22Rv1 (cell line): Measurements from ENCODE around the gene ISCA1.
"Not testable (repeated sequence)": the region's sequence is repeated elsewhere in the genome, so short reads cannot be mapped to it uniquely, and the experiment has no call there.

Source experiments
- H3K27ac ChIP-seq: fragments of 450-650 bp; 2 replicates; pipeline ENCODE4 v1.5.1; 2017
- CTCF ChIP-seq: fragments of 450-650 bp; IDR thresholded peaks from 2 replicates; pipeline ENCODE4 v1.5.1; 2017; ENCODE audit warnings: mild to moderate bottlenecking
- ZFX ChIP-seq: fragments of 450-650 bp; IDR thresholded peaks from 2 replicates; pipeline ENCODE4 v1.6.1; 2017; ENCODE audit warnings: antibody characterized with exemption, borderline replicate concordance

The ISCA1 gene

GRCh38 chr9:86301686-86302085 is 19.3 kb upstream of the ISCA1 start:
- H3K27ac ChIP-seq = no peak overlapping the region
- TF ChIP-seq CTCF (no peak), ZFX (no peak)

- TF ChIP-seq CTCF = no peak
- TF ChIP-seq ZFX = no peak
- H3K27ac ChIP-seq = no peak overlapping the region
Observed at GRCh38 chr9:86300701-86301100, 18.4 kb upstream of the ISCA1 start.

GRCh38 chr9:86298873-86299272 is 16.5 kb upstream of the ISCA1 start:
- TF ChIP-seq CTCF (no peak), ZFX (no peak)
- H3K27ac ChIP-seq = no peak overlapping the region

- H3K27ac ChIP-seq = not testable (repeated sequence)
Observed at GRCh38 chr9:86290341-86290740, 8.0 kb upstream of the ISCA1 start.

GRCh38 chr9:86288499-86289198 is 6.3 kb upstream of the ISCA1 start:
- H3K27ac ChIP-seq = no peak overlapping the region
- no peak for TF ChIP-seq CTCF
- TF ChIP-seq ZFX = no peak

- TF ChIP-seq ZFX = no peak
- TF ChIP-seq CTCF = 0 out of 2 replicates have a peak, but pooled peaks have one; percentile 20
- no peak overlapping the region for H3K27ac ChIP-seq
Observed at GRCh38 chr9:86287013-86287412, 4.7 kb upstream of the ISCA1 start.

- no peak for TF ChIP-seq ZFX
- no peak for TF ChIP-seq CTCF
- no peak overlapping the region for H3K27ac ChIP-seq
Observed at GRCh38 chr9:86286278-86286677, 3.9 kb upstream of the ISCA1 start.

- TF ChIP-seq CTCF = no peak
- TF ChIP-seq ZFX = no peak
- H3K27ac ChIP-seq = no peak overlapping the region
Observed at GRCh38 chr9:86285261-86285660, 2.9 kb upstream of the ISCA1 start.
